Esophagus squamous epithelium (tissue), 4 donors: ENCODE measurements around the gene RBM19.

Source experiments
- CTCF ChIP-seq, 6 experiments: fragments of 450-650 bp in 4 of 6; fragments of 200-600 bp in 2 of 6; sonication (generic) in 2 of 6; IDR thresholded peaks; one replicate each; pipeline ENCODE4 v1.5.1; 2016 to 2019; ENCODE audit warnings: antibody characterized with exemption in 6 of 6, mild to moderate bottlenecking in 4 of 6, moderate library complexity in 4 of 6
- POLR2A ChIP-seq, 4 donors: fragments of 450-650 bp; IDR thresholded peaks; one replicate each; pipeline ENCODE4 v1.6.1; 2017; ENCODE audit warnings: antibody characterized with exemption in 4 of 4, mild to moderate bottlenecking in 4 of 4, moderate library complexity in 3 of 4

- TF ChIP-seq CTCF (IDR thresholded peaks at IDR 0.05) (no peak), POLR2A (IDR thresholded peaks at IDR 0.05) (no peak)
These were observed 139.2 kb downstream of the RBM19 start for GRCh38 chr12:113826805-113827538.
